Muscle of back (tissue), 11 donors: ENCODE results near the gene RPS6KA2. TPM values are rescaled to one million over a fixed set of nuclear protein-coding genes. Genes with fewer than 3 reads are reported as not detected.
"Not testable (repeated sequence)": the region's sequence is repeated elsewhere in the genome, so short reads cannot be mapped to it uniquely, and the experiment has no call there.

Experiments
- DNase-seq, 3 donors: peaks; one replicate each; pipeline versions ENCODE4 v3.0.0 to v3.0.0-alpha.2; 2013
- polyA plus RNA-seq, 10 donors: library from polyadenylated mRNA; unstranded; fragments of 120-200 nt; gene quantifications; one replicate each; pipeline ENCODE4 v1.2.1, GENCODE V29; 2013; ENCODE audit not compliant: insufficient read length in 10 of 10

RPS6KA2 gene
- polyA plus RNA-seq, 10 donors: 22.1 to 31.7 (median 25.4) TPM

GRCh38 chr6:166558156-166559005, 68.7 kb downstream of the RPS6KA2 start:
- peak in 1 of 3 donors; percentile 23 for DNase-seq

GRCh38 chr6:166556863-166557322, 70.2 kb downstream of the RPS6KA2 start:
- peak; percentile 74 to 85 (median 76) for DNase-seq

GRCh38 chr6:166556336-166556735, 70.7 kb downstream of the RPS6KA2 start:
- no peak for DNase-seq

GRCh38 chr6:166555086-166555485, 72.0 kb downstream of the RPS6KA2 start:
- DNase-seq: no peak

- peak in 1 of 3 donors; percentile 69 for DNase-seq
These were observed 72.7 kb downstream of the RPS6KA2 start for GRCh38 chr6:166554316-166554715.

GRCh38 chr6:166553563-166554271, 73.3 kb downstream of the RPS6KA2 start:
- peak in 2 of 3 donors; percentile 78 to 79 for DNase-seq

GRCh38 chr6:166552600-166552999, 74.5 kb downstream of the RPS6KA2 start:
- DNase-seq: no peak

- no peak for DNase-seq
These were observed 75.1 kb downstream of the RPS6KA2 start for GRCh38 chr6:166551754-166552495.

GRCh38 chr6:166546653-166547052, 80.4 kb downstream of the RPS6KA2 start:
- no peak for DNase-seq

GRCh38 chr6:166545156-166546034, 81.7 kb downstream of the RPS6KA2 start:
- DNase-seq: no peak

GRCh38 chr6:166544296-166544605, 82.8 kb downstream of the RPS6KA2 start:
- DNase-seq: no peak

- no peak for DNase-seq
These were observed 83.3 kb downstream of the RPS6KA2 start for GRCh38 chr6:166543603-166544295.

GRCh38 chr6:166542580-166542912, 84.5 kb downstream of the RPS6KA2 start:
- no peak for DNase-seq

- DNase-seq: no peak
These were observed 85.0 kb downstream of the RPS6KA2 start for GRCh38 chr6:166541876-166542579.

- DNase-seq: no peak
These were observed 85.7 kb downstream of the RPS6KA2 start for GRCh38 chr6:166541366-166541765.

- DNase-seq: no peak
These were observed 86.3 kb downstream of the RPS6KA2 start for GRCh38 chr6:166540631-166541331.

- DNase-seq: no peak
These were observed 87.5 kb downstream of the RPS6KA2 start for GRCh38 chr6:166539543-166539942.

- not testable (repeated sequence) for DNase-seq
These were observed 88.1 kb downstream of the RPS6KA2 start for GRCh38 chr6:166539011-166539385.

- DNase-seq: no peak
These were observed 88.6 kb downstream of the RPS6KA2 start for GRCh38 chr6:166538297-166539010.
